Inflammatory macrophage (primary cell): ENCODE measurements around the gene OPRL1.

Experiments used
- DNase-seq, 2 donors: peaks; one replicate each; pipeline ENCODE4 v3.0.0-alpha.2; 2020 to 2022

The OPRL1 gene

DNA sequence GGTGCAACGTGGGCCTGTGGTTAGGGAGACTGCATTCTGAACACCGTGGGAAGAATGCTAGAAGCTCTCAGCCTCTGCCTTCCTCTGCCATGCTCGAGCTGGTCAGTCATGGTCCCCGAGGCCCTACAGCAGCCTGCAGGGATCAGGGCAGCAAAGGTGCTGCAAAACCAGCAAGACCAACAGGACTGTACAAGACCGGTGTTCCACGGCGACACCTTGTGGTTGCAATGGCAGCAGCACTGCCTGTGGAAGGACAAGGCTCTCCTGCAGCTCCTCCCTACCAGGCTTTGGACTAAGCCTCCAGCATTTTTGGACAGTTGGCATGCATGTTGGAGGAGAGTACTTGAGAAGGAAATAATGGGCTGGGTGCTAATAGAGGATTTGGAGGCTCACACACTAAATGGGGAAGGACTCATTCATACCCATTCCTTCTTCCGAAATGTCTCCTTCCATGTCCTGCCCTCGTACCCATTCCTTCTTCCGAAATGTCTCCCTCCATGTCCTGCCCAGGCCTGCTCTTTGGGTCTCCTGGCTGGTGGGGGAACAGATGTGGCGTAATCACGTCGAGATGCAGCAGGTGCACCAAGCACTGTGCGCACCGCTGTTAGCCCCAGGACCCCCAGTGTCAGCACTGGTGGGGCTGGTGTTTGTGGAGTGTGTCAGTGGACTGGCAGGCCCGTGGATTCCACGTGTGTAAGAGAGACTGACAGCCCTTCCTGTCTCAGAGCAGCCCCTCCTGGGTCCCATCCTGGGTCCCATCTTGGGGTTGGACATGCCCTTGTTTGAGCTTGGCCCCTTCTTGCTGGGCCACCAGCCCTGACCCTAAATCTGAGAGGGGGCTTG lies 65.8 kb downstream of the OPRL1 start:
- no peak for DNase-seq

DNA sequence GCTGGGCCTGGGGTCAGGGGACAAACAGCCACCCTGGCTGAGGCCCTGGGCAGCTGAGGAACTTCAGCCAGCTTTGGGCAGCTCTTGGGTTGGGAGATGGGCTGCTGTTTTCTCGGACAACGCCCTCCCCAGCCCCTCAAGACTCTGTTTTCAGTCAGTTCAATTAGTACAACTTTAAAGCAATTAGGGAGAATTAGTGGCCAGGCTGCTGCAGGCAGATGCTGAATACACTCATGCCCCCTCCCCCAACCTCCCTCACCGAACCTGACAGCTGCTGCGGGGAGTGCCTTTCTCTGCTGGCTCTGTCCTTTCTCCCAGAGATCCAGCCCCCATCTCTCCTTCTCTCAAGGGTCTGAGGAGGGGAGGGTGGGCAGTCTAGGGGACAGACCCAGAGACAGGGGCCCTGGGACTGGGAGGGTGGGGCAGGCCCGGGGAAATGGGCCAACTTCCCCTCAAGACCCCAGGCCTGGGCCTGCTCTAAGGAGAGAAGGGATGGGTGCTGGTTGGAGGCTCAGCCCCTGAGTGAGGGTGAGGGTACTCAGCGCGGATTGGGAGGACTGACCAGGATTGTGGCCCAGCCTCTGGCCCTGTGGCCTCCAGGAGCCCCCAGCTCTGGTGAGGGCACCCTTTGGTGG lies 66.5 kb downstream of the OPRL1 start:
- no peak for DNase-seq

DNA sequence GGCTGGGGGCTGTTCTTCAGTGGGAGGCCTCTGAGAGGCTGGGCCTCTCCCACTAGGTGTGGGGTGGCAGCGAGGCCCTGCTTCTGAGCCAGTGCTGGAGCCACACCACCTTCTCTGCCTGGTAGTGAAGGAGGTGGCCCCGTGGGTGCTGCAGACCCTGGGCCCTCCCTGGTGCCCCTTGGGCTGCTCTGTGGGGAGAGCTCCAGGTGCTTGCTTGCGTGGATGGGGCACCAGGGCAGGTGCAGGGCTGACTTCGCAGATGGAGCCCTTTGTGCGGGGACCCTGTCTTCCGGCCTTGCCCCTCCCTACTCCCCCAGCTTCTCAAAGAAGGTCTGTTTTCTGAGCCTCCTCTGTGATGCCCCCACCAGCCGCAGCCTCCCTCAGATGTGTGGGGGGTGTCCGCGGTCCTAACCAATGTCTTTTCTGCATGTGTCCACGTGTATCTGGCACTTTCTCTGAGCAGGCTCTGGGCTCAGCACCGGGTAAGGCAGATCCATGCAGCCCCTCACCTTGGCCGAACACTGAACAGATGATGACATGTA lies 67.1 kb downstream of the OPRL1 start:
- no peak for DNase-seq

DNA sequence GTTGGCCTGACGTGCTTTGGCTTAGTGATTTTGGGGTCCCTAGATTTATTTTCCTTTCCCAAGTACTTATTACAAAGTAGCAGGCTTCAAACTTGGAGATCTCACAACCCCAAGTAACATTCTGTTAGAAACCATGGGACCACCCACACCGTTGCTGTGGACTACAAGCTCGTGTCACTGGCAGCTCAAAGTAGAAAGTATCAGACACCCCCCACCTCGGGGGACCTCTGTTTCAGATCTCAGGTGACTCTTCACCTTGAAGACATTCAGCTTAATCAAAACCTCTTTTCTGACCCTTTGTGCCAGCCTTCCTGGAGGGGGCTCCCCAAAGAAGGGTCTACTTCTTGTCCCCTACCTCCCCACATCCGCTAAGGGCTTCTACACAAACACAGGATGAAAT lies 68.7 kb downstream of the OPRL1 start:
- no peak for DNase-seq

DNA sequence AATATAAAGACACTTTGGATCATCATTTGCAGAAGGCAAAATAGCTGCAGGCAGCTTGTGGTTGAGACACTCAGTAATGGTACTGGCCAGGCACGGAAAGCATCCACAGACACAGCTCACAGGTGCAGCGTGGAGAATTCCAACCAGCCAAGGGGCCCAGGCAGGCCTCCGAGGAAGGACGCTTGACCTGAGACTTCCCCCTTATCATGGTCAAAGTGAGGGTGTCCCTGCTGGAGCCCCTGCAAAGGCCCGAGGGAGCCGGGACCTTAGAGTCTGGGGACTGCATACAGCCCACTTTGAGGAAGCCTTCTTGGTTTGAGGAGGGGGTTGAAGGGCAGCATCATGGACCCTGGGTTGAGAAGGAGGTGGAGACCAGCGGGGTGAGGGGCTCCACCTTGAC lies 69.3 kb downstream of the OPRL1 start:
- DNase-seq = no peak

DNA sequence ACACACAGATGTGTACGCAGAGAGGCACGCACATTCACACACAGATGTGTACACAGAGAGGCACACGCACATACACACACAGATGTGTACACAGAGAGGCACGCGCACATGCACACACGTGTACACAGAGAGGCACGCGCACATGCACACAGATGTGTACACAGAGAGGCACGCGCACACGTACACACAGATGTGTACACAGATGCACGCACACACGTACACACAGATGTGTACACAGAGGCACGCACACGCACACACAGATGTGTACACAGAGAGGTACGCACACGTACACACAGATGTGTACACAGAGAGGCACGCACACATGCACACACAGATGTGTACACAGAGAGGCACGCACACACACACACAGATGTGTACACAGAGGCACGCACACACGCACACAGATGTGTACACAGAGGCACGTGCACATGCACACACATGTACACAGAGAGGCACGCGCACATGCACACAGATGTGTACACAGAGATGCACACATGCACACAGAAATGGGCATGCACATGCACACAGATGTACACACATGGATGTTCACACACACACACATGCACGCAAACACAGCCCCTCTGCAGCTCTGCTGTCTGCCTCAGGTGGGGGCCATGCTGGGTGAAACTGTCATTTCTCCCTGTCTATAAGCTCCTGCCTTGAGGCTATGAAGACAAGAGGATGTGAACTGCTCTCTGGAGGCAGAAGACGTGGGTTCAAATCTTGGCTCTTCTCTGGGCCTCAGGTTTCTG lies 70.1 kb downstream of the OPRL1 start:
- no peak for DNase-seq
